NCI-H2081 (cell line): Measurements from ENCODE around the gene PITRM1.
A peak's percentile ranks its signal among the peaks of the same experiment; 100 is the strongest.
"Not testable (repeated sequence)": the region's sequence is repeated elsewhere in the genome, so short reads cannot be mapped to it uniquely, and the experiment has no call there.

Source experiments
- DNase-seq, 2 experiments: peaks; one replicate each; lab custom pipeline; 2025; lab: John Stamatoyannopoulos, UW

The PITRM1 gene

GRCh38 chr10:3172446-3173170, at the start of gene PITRM1:
PITRM1 (minus strand) TSS chr10:3172782; CDS start chr10:3172772, 10 bp downstream.
- DNase-seq, result peak; percentile 95 to 98

GRCh38 chr10:3222068-3222467, 49.5 kb upstream of the PITRM1 start:
- no peak for DNase-seq

DNA sequence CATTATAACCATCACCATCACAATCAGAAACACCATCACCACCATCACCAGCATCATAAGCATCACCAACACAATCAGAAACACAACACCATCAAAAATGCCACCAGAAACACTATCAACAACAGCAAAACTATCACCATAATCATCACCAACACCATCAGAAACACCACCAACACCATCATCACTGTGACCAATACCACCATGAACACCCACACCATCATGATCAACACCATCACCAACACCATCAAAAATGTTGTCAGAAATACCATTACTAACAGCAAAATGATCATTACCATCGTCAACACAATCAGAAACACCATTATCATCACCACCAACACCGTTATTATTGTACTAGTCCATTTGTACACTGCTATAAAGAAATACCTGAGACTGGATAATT, 49.0 kb upstream of the PITRM1 start:
- DNase-seq, result not testable (repeated sequence)

GRCh38 chr10:3220853-3221252, 48.3 kb upstream of the PITRM1 start:
- no peak for DNase-seq

GRCh38 chr10:3219021-3219628, 46.5 kb upstream of the PITRM1 start:
- not testable (repeated sequence) for DNase-seq

DNA sequence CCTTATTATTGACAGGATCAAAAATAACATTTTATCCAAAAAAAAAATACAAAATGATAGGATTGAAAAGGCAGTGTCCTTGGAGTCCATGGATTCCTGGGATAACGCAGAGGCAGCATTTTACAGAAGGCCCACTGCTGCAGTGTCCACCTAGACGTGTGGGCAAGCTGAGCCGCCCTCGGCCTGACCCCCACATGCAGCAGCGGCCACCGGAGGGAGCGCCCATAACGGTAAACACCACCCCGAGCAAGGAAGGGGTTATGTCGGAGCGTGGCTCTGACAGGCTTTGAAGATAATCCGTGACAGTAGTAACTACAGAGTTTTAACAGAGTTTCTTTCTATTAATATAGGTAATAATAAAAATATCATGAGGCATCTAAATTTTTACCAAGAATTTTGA, 45.3 kb upstream of the PITRM1 start:
- DNase-seq, result no peak

DNA sequence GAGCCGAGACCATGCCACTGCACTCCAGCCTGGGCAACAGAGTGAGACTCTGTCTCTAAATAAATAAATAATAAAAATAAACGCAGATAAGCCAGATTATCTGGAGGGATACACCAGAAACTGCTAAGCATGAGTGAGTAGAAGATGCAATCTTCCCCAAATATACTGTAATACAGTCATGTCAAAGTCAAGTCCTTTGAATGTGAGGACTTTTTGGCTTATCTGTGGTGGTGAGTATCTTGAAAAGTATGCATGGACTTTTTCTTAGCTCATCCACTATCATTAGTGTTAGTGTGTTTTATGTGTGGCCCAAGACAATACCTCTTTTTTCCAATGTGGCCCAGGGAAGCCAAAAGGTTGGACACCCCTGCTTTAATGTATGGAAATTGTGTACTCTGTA, 44.7 kb upstream of the PITRM1 start:
- DNase-seq, result no peak

DNA sequence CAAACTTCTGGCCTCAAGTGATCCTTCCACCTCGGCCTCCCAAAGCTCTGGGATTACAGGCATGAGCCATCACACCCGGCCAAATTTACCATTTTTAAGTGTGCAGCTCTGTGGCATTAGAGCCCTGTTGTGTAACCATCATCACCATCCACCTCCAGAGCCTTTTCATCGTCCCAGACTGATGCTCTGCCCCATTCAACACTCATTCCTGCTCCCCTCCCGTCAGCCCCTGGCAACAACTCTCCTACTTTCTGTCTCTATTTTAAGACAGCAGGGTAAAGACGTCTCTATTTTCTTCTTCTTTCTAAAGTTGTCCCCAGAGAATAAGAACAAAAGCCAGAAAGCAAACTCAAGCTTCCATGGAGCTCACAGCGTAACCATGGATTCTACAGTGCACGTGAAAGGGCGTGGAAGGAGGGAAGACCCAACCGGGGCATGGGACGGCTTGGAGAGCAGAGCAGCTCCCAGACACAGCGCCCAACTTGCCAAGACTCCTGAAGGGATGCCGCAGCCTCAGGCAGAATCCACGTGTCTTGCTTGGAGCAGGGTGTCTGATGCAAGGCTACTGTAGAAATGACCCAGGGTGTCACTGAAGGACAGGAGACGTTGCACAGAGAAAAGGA, 42.7 kb upstream of the PITRM1 start:
- no peak for DNase-seq

GRCh38 chr10:3213758-3214515, 41.4 kb upstream of the PITRM1 start:
- no peak for DNase-seq

- no peak for DNase-seq
Measured at GRCh38 chr10:3213208-3213607, 40.6 kb upstream of the PITRM1 start.

DNA sequence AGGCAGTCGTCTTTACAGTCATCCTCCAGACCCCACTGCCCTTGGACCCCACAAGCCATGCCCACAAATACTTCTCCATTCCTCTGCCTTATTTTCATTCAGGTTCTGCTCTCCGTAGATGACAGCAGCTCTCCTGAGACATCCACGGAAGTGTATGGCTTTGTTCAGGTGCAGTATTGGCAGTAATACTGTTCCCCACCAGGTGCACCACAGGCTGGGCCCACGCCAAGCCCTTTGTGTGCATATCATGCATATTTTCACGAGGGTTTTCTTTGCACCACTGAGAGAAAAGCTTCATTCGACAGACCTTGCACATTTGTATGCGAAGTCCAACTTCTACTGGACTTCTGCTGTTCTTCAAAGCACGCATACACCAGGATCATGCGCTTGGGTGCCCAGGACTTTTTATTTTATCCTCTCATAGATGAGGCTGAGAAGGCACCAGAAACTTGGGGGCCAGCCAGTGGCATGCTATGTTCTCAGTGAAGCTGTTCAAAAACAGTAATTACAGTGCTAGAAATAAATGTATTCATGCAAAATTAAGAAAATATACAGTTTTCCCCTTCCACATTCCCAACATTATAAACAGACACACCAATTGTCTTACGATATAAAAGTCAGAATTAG, 37.8 kb upstream of the PITRM1 start:
- DNase-seq, result peak in 1 of 2 experiments; percentile 41

DNA sequence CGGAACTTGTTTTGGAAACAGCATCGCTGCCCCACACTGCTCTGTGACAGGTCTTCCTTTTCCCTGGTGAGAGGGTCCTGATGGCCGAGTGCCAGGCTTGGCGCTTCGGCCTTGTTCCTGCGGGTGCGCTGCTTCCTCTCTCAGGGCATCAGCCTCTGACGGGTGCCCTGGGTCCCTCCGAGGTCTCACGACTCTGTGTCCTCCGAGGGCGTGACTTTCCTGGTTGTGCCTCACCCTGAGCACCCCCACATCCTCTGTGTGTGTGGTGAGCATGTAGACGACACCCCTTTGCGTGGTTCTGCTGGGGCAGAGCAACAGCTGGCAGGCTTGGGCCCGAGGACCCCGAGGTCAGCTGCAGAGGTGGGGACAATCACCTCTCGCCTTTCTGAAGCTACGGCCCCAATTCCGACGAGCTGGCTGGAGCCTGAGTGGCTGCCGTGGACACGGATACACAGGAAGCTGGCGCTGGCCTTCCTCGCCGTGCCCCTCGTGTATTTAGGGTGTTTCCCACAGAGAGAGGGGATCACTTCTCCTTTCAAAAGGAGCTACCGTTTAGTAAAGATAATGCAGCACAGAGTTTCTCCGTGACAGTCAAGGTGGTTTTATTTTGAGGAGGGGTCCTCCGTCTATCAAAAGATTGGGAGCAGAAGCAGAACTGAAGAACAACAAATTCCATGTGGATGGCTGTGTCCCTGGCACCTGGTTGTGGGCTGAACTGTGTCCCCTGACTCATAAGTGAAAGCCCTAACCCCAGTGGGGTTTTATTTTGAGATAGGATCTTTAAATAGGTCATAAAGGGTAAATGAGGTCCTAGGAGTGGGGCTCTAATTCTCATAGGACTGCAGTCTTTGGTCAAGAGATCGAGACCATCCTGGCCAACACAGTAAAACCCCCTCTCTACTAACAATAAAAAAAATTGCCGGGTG, 36.2 kb upstream of the PITRM1 start:
- no peak for DNase-seq

GRCh38 chr10:3207351-3207750, 34.8 kb upstream of the PITRM1 start:
- no peak for DNase-seq

DNA sequence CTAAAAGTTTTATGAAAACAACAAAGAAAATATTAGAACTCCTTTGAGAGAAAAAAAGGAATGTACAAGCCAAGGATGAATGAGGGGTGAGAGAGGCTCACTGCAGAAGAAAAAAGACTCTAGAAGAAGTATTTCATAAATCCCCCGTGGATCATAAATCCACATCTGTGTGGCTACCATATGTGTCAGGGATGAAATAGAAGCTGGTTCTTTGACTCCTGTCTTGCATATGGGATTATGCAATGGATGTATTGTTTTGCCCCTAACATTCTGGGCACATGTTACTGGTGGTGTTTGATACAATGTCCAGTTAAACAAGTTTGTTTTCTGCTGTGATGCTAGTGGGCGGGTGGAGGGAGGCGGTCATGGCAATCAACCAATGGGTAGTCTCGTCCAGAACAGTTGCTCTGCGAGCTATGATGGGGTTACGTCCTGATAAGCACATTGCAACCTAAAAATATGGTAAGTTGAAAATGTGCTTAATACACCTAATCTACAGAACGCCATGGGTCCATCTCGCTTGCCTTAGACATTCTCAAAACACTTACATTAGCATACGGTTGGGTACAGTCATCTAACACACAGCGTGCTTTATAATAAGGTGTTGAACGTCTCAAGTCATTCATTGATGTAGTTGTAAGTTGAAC, 34.1 kb upstream of the PITRM1 start:
- no peak for DNase-seq

GRCh38 chr10:3203972-3204371, 31.4 kb upstream of the PITRM1 start:
- no peak for DNase-seq

GRCh38 chr10:3203016-3203811, 30.6 kb upstream of the PITRM1 start:
- DNase-seq, result no peak

DNA sequence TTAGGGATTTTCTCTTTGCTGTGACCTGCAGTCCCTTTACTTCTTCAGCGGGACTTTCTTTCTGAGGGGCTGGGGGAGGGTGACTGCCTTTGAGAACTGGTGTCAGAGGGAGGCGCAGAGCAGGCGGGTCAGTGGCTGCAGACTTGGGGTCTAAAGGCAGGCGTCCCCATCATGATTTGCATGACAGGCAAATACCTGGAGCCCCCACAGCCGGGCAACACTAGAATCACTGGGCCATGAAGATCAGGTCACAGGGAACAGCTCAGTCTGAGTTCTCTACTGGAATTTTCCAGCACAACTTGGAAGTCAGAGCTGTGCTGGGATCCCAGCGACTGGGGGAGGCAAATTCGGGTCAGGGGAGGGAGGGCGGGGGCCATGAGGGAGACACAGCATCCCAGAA, 29.2 kb upstream of the PITRM1 start:
- no peak for DNase-seq

GRCh38 chr10:3199488-3199887, 26.9 kb upstream of the PITRM1 start:
- no peak for DNase-seq

GRCh38 chr10:3198900-3199299, 26.3 kb upstream of the PITRM1 start:
- no peak for DNase-seq
